Measurements from ENCODE around the gene KLF15.

Gene KLF15

DNA sequence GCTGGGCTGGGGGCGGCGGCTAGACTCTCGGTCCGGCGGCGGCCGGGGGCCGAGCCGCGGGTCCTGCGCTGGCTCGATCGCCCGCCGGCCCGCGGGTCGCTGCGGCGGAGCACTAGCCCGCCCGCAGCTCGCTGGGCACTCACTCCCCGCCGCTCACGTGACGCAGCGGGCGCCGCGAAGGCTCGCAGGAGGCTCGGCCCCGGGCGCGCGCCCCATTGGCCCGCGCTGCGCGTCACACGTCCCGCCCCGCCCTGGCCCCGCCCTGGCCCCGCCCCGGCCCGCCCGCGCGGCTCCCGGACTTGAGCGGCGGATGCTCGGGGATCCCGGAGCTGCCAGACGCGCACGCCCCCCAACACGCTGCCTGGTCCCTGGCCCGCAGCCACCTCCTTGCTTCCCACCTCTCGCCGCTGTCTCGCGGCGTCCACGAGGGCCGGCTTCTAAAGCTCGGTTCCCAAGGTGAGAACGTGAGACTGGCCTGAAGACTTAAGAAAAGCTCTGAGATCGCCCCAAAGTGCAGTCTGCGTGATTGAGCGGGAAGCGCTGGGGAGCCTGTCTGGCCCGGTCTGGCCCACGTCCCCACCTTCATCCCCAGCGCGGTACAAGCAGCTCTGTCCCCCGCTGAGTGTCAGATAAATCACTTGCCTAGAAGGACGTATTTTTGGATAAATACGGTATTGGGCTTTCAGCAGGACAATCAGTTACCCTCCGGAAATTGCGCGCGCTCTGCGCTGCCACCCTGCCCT, at the start of gene KLF15:
KLF15 (minus strand) TSS at position 114 of the 743 bp plus-strand sequence. CDS start 4,486 bp downstream, outside the sequence.
- DNase-seq (ENCODE audit: low spot score) = peak; percentile 94

DNA sequence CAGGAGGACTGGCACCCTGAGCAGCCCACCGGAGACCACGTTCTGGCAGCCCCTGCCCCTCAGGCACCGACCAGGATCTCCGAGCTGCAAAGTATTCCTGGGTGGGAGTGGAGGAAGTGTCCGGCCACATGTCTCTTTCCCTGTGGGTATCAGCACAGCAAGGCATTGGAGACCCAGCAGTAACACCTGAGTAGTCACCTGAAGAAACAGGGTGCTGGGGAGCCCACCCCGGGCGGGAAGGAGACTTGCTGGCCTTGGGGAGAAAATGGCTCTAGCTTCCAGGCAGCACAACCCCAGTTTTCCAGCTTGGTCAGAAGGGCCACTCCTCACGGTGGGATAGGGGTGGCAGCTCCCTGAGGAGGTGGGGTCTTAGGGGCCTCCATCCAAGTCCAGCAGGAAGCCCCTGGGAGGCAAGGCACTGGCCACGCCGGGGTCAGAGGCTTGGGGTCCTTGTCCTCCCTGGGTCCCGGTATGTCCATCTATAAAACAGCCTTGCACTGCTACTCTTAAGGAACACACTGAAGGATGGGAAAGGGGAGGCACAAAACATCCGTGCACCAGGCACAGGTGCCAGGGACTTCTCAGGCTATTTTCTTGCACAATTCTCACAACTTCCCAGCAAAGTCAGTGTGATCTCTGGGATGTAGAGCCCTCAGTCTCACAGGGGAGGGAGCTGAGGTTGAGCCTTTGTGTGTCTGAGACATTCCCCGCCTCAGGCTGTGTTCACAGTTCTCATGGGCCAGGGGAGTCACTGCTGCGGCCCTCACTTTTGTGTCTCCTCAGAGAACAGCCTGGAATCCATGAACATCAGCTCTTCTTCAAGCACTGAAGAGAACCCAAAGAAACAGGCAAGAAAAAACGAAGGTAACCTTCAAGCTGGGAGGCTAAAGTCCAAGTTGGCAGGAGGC, 49.4 kb upstream of the KLF15 start:
- no peak for DNase-seq (ENCODE audit: low spot score)

DNA sequence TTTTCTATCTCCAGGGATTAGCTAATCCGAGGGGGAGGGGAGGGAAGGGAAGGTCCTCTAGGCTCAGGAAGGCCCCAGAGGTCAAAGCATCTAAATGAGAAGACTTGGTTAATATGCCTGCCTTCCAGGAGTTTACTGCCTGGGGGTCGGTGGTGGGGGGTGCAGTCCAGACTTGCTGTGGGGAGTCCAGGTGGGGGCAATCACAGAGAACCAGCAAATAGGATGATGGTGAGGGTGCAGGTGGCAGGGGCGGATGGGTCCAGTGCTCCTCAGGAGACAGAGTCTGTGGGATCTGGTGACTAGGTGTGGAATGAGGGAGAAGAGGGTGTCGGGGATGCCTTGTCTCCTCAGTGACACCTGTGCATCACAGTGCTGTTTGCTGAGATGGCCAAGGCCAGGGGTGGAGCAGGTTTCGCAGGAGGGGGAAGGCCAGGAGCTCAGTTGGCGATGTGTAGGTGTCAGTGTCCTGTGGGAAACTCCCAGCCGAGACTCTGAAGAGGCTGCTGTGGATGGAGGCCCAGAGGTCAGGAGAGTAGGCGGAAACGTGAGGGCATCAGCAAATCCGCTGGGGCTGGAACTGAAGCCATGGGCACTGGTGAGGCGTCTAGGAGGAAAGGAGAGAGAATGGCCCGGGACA, 45.6 kb upstream of the KLF15 start:
- no peak for DNase-seq (ENCODE audit: low spot score)

DNA sequence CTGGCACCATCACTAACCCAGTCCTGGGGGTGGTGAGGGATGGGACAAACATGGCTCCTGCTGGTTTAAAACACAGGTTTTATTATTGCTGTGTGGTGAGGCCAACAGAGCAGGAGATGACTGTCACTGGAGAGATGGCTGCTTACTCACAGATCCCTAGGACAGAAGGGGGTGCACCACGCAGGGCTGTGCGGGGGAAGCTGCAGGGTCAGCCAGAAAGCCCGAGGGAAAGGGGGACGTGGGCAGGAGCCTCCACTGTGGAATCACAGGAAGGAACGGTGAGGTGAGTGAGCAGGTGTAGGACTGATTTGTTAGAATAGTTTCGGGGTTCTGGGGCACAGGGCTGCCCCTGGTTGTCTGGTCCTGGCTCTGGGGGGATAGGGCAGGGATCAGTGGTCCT, 45.0 kb upstream of the KLF15 start:
- no peak for DNase-seq (ENCODE audit: low spot score)

GRCh38 chr3:126401611-126402160, 44.5 kb upstream of the KLF15 start:
- no peak for DNase-seq (ENCODE audit: low spot score)

DNA sequence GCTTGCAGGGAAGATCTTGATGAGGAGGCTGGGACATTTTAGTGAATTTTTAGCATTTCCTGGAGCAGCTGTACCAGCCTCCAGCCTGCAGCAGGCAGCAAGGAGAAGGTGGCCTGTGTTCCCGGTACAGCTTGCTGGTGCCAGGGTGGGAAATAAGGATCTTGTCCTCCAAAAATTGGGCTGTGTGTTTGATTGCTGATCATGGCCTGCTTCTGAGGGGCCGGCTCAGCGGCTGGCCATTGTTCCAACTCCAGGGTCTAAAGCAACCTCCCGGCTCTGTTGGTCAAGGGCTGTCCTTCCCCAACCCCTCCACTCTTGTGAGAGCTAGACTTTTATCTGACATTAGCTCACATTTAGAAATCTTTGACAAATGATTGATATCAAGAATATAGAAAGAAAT, 42.5 kb upstream of the KLF15 start:
- DNase-seq (ENCODE audit: low spot score) = no peak

GRCh38 chr3:126399351-126399735, 42.1 kb upstream of the KLF15 start:
- no peak for DNase-seq (ENCODE audit: low spot score)

- no peak for DNase-seq (ENCODE audit: low spot score)
These were observed 41.5 kb upstream of the KLF15 start for GRCh38 chr3:126398423-126399350.

- no peak for DNase-seq (ENCODE audit: low spot score)
These were observed 40.6 kb upstream of the KLF15 start for GRCh38 chr3:126397610-126398422.

- DNase-seq (ENCODE audit: low spot score) = no peak
These were observed 39.3 kb upstream of the KLF15 start for GRCh38 chr3:126396536-126396935.

- DNase-seq (ENCODE audit: low spot score) = no peak
These were observed 38.8 kb upstream of the KLF15 start for GRCh38 chr3:126395846-126396513.

GRCh38 chr3:126394977-126395321, 37.7 kb upstream of the KLF15 start:
- no peak for DNase-seq (ENCODE audit: low spot score)

DNA sequence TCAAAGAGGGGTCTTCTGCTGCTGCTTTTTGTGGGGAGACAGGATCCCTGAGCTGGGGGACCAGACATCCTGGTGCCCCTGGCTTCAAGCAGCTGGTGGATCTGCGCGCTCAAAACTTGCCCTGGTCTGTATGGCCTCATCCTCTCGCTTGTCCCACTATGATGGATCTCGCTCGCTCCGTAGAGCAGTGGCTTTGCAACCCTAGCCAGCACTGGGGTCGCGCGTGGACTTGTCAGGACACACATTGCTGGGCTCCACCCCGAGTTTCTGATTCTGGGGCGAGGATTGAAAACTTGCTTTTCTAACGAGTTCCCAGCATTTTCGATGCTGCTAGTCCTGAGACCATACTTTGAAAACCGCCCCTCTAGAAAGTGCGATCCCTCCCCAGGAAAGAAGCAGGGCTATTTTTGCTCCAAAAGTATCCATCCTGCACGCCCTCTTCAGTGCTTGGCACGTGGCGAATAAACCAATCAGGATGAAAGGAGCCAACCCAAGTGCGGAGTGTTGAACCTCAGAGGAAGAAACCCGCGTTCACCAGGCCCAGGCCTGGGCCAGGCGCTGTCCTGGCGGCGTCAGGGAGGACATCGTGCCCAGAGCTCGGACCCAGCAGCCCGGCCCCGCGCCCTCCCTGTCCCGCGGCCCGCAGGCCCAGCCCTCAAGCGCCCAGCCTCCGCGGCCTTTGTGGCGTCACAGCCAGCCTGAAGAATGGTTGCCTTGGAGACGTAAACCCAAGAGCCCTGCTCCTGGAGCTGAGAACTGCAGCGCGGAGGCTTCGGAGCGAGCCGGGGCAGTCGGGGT, 37.2 kb upstream of the KLF15 start, which contains the start of gene CFAP100:
CFAP100 (plus strand) TSS at position 731 of the 798 bp plus-strand sequence. CDS start 1,092 bp downstream, outside the sequence.
- DNase-seq (ENCODE audit: low spot score) = peak; percentile 74

DNA sequence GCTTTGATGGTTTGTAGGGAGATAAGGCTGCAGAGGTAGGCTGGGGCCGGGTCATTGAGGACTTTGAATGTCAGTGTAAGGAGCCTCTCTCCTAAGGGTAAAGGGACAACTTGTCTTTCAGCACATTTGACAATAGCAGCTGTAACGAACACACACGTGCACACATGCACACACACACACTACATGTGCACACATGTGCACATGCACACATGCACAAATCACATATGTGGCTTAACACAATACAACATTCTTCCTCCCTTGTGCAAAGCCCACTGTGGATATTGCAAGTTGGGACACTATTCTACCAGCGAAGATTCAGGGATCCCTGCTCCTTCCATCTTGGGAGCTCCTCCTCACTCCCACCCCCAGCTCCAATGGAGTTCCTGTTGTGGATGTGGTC, 36.4 kb upstream of the KLF15 start:
- no peak for DNase-seq (ENCODE audit: low spot score)

DNA sequence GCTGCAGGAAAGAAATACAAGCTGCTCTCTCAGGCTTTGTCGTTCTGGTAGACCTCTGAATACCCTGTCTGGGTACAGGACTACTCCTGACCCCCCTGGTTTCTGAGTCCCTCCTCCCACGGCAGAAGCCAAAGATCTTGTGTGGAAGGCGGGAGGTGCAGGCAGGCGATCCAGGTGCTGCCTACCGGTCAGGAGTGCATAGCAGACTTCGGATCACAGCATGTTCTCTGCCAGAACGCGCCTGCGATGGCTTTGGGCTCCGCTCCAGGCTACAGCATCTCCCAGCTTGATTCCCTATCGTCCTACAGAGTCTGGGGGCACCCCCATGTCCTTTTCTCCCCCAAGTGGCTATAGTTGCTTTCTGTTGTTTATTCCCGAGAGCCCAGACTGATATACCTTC, 35.0 kb upstream of the KLF15 start:
- no peak for DNase-seq (ENCODE audit: low spot score)

DNA sequence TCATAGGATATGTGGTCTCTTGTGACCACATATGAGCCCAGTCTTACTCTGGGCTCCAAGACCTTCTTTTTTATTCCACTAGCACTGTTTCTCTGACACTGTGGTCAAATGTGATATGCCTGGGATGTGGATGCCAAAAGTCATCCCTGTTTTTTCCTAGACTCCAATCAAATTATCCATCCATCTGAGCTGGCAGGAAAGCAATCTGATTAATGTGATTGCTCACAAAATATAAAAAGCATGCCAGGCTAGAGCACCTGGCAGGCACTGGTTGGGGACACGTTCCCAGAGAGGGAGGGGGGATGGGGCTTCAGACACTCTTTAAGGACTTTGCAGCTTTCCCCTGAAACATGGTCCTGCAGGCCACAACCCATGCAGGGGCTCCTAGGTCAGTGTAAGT, 34.4 kb upstream of the KLF15 start:
- no peak for DNase-seq (ENCODE audit: low spot score)

GRCh38 chr3:126390751-126391150, 33.5 kb upstream of the KLF15 start:
- no peak for DNase-seq (ENCODE audit: low spot score)

GRCh38 chr3:126390201-126390600, 33.0 kb upstream of the KLF15 start:
- DNase-seq (ENCODE audit: low spot score) = no peak

DNA sequence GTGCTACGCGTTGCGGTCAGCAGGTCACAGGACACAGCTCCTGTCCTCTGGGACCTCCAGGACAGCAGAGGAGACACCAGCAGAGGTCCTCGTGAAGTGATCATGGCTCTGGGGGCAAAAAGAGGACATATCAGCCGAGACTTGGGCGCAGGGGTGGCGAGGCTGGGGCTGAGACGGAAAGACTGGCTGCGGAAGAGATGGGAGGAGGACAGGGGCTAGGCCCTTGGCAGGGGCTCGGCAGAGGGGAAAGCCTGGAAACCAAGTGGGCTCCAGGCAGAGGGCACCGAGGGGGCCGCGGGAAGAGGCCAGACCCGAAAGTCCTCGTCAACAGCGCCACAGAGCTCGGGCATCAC, 32.6 kb upstream of the KLF15 start:
- no peak for DNase-seq (ENCODE audit: low spot score)
